Vagina (tissue), 2 donors: Measurements from ENCODE around the gene ELOVL6. TPM values are rescaled to one million over a fixed set of nuclear protein-coding genes. Genes with fewer than 3 reads are reported as not detected.
"Not testable (repeated sequence)": the region's sequence is repeated elsewhere in the genome, so short reads cannot be mapped to it uniquely, and the experiment has no call there.

Experiments
- DNase-seq, 2 donors: peaks; one replicate each; pipeline ENCODE4 v3.0.0-alpha.2; 2017; ENCODE audit errors: extremely low spot score in 2 of 2
- H3K27ac ChIP-seq: fragments of 200-600 bp; sonication (generic); one replicate; pipeline ENCODE4 v1.5.1; 2019
- H3K27me3 ChIP-seq: fragments of 200-600 bp; sonication (generic); one replicate; pipeline ENCODE4 v1.5.1; 2019
- H3K36me3 ChIP-seq, 2 donors: fragments of 200-600 bp; sonication (generic); one replicate each; pipeline ENCODE4 v1.5.1; 2017 to 2019
- H3K4me1 ChIP-seq: fragments of 200-600 bp; sonication (generic); one replicate; pipeline ENCODE4 v1.5.1; 2019
- H3K4me3 ChIP-seq, 2 donors: fragments of 200-600 bp; sonication (generic); 1 replicate in 1 of 2; 2 replicates in 1 of 2; pipeline ENCODE4 v1.5.1; 2016 to 2019
- H3K9me3 ChIP-seq: fragments of 200-600 bp; sonication (generic); one replicate; pipeline ENCODE4 v1.5.1; 2019
- POLR2A ChIP-seq, 2 donors: fragments of 450-650 bp; IDR thresholded peaks; one replicate each; pipeline ENCODE4 v1.6.1; 2017; ENCODE audit warnings: antibody characterized with exemption in 2 of 2, mild to moderate bottlenecking in 2 of 2, moderate library complexity in 2 of 2
- POLR2AphosphoS5 ChIP-seq, 2 donors: sonication (generic); formaldehyde crosslinking; IDR thresholded peaks; one replicate each; pipeline ENCODE4 v1.9.0; 2017; ENCODE audit warnings: antibody characterized with exemption in 2 of 2, mild to moderate bottlenecking in 2 of 2, low read depth in 1 of 2; ENCODE audit not compliant: insufficient read depth in 1 of 2
- intact Hi-C: fragments of 100-400 bp; cut with DNase I; formaldehyde crosslinking; loops from one replicate; pipeline ENCODE4 v1.15.1; 2023
- total RNA-seq: library from RNA; depleted of rRNA; stranded (reverse); fragments of >200 nt; gene quantifications from one replicate; pipeline ENCODE4 v1.2.3, GENCODE V29; 2016
- TF ChIP-seq, protein P1 (sequence below), 3 experiments: fragments of 450-650 bp in 2 of 3; fragments of 200-600 bp in 1 of 3; sonication (generic) in 1 of 3; IDR thresholded peaks; one replicate each; pipeline ENCODE4 v1.5.1; 2017 to 2019; ENCODE audit warnings: antibody characterized with exemption in 3 of 3, mild to moderate bottlenecking in 2 of 3, moderate library complexity in 2 of 3

Gene ELOVL6
- total RNA-seq, 1 donor from 2014 or later, result 9.1 TPM

DNA sequence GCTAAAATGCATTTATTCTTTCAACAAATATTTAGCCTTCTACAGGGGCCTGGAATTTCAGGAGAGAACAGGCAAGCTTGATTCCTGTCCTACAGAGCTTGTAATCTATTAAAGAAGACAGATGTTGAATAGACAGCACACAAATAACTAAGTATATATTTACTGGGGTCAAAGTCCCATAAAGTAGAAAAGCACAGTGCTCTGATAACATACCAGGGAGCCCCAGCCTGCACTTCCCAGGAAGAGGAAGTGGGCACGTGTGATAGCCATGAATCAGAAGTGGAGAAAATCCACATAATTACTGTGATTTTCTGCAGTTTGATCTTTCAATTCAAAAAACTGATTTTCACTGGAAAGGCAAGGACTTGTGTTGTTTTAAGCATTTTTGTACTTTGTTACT lies 156.7 kb downstream of the ELOVL6 start:
- H3K4me1 ChIP-seq, result no peaks in the 10 kb centered on the region
- no peaks in the 10 kb centered on the region for H3K27me3 ChIP-seq
- TF ChIP-seq, protein P1, sequence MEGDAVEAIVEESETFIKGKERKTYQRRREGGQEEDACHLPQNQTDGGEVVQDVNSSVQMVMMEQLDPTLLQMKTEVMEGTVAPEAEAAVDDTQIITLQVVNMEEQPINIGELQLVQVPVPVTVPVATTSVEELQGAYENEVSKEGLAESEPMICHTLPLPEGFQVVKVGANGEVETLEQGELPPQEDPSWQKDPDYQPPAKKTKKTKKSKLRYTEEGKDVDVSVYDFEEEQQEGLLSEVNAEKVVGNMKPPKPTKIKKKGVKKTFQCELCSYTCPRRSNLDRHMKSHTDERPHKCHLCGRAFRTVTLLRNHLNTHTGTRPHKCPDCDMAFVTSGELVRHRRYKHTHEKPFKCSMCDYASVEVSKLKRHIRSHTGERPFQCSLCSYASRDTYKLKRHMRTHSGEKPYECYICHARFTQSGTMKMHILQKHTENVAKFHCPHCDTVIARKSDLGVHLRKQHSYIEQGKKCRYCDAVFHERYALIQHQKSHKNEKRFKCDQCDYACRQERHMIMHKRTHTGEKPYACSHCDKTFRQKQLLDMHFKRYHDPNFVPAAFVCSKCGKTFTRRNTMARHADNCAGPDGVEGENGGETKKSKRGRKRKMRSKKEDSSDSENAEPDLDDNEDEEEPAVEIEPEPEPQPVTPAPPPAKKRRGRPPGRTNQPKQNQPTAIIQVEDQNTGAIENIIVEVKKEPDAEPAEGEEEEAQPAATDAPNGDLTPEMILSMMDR (IDR thresholded peaks at IDR 0.05), result no peak
- TF ChIP-seq POLR2A (IDR thresholded peaks at IDR 0.05) (no peak), POLR2AphosphoS5 (IDR thresholded peaks at IDR 0.05; ENCODE audit: insufficient read depth in 1 of 2, low read depth in 1 of 2) (no peak)
- no peaks in the 10 kb centered on the region for H3K36me3 ChIP-seq
- H3K9me3 ChIP-seq, result no peaks in the 10 kb centered on the region
- no peak for DNase-seq
- intact Hi-C loops, result loop anchor here (10.0 kb wide), 1 partner anchor 163 kb away; no protein-coding TSS in a partner anchor
- no peak overlapping the region for H3K27ac ChIP-seq
- no peak overlapping the region for H3K4me3 ChIP-seq

DNA sequence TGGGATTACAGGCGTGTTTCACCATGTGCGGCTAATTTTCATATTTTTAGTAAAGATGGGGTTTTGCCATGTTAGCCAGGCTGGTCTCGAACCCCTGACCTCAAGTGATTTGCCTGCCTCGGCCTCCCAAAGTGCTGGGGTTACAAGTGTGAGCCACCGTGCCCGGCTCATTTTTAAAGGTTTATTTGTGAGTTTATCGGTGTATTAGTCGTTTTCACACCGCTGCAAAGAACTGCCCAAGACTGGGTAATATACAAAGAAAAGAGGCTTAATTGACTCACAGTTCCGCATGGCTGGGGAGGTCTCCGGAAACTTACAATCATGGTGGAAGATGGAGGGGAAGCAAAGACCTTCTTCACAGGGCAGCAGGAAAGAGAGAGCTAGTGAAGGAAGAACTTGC lies 159.3 kb downstream of the ELOVL6 start:
- H3K27ac ChIP-seq, H3K27me3 ChIP-seq, H3K36me3 ChIP-seq, H3K4me1 ChIP-seq, H3K4me3 ChIP-seq, intact Hi-C loops, H3K9me3 ChIP-seq, DNase-seq: not testable (repeated sequence)

DNA sequence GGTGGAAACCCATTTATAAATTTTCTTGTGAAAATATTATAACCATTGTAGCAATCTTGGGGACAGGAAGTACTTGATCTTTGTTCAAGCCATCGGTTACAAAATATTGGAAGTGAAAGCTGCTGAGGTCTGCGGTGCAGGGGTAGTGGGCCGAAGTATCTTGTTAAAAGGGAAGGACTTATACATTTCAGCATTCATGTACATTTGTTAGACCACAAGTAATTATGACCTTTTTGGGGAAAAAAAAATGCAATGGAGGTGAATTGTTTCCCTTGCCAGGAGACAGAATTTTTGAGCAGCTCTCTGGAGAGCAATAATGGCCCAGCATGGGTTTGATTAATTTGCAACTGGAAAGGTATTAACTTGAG lies 164.4 kb downstream of the ELOVL6 start:
- H3K36me3 ChIP-seq, result no peaks in the 10 kb centered on the region
- H3K9me3 ChIP-seq, result no peaks in the 10 kb centered on the region
- no peaks in the 10 kb centered on the region for H3K27me3 ChIP-seq
- no peak overlapping the region for H3K27ac ChIP-seq
- H3K4me1 ChIP-seq, result no peaks in the 10 kb centered on the region
- TF ChIP-seq, protein P1 (IDR thresholded peaks at IDR 0.05), result no peak
- TF ChIP-seq POLR2A (IDR thresholded peaks at IDR 0.05), result no peak
- TF ChIP-seq POLR2AphosphoS5 (IDR thresholded peaks at IDR 0.05; ENCODE audit: insufficient read depth in 1 of 2, low read depth in 1 of 2), result no peak
- DNase-seq, result no peak
- no peak overlapping the region for H3K4me3 ChIP-seq
- intact Hi-C loops, result no loop called here

DNA sequence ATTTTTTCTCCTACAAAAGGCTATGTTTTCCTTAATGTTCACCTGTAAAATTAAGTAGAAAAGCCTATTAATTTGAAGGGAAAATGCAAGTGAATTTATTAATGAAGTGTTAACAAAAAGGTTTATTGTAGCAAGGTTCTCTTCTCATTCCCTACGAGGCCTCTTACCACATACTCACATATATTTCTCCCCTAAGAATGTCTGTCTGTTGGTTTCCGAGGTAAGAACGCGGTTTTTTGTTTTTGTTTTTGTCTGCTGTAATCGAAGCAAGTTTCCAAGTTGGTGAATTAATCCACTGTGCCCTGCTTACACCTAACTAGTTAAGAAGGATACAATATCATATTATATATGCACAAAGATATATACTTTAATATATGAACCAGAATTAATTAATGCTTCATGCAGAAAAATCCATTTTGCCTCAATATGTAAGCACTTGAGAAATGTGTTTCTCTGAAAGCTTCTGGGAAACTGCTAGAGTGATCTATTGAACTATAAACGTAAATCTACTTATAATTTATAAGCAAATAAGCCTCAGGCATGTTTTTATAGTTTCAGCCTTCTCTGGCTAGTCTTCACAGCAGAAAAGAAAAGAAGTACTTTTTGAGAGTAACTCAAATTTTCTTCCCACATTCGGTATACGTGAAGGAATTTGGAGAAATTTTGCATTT lies 164.9 kb downstream of the ELOVL6 start:
- no peak for DNase-seq
- Histone ChIP-seq H3K27ac (no peak overlapping the region), H3K4me1 (no peaks in the 10 kb centered on the region), H3K4me3 (no peak overlapping the region), H3K9me3 (no peaks in the 10 kb centered on the region), H3K27me3 (no peaks in the 10 kb centered on the region), H3K36me3 (no peaks in the 10 kb centered on the region)
- TF ChIP-seq, protein P1 (IDR thresholded peaks at IDR 0.05), result no peak
- no peak for TF ChIP-seq POLR2A (IDR thresholded peaks at IDR 0.05)
- TF ChIP-seq POLR2AphosphoS5 (IDR thresholded peaks at IDR 0.05; ENCODE audit: insufficient read depth in 1 of 2, low read depth in 1 of 2), result no peak
- intact Hi-C loops, result no loop called here

DNA sequence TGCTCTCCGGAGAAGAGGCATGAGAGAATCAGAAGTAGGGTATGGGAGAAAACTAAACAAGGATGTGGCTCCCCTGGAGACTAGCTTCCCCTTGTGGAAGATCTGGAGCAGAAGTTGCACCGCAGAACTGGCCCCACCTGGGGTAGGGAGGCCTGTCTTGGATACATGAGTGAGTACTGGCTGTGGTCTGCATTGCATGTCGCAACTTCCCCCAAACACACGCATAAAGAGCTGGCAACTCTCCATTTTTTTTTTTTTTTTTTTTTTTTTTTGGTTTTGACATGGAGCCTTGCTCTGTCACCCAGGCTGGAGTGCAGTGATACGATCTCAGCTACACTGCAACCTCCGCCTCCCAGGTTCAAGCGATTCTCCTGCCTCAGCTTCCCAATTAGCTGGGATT lies 165.8 kb downstream of the ELOVL6 start:
- no peak overlapping the region for H3K27ac ChIP-seq
- intact Hi-C loops, result no loop called here
- H3K27me3 ChIP-seq, result no peaks in the 10 kb centered on the region
- no peak for DNase-seq
- no peaks in the 10 kb centered on the region for H3K36me3 ChIP-seq
- TF ChIP-seq POLR2A (IDR thresholded peaks at IDR 0.05) (no peak), POLR2AphosphoS5 (IDR thresholded peaks at IDR 0.05; ENCODE audit: insufficient read depth in 1 of 2, low read depth in 1 of 2) (no peak)
- TF ChIP-seq, protein P1 (IDR thresholded peaks at IDR 0.05), result no peak
- H3K4me3 ChIP-seq, result no peak overlapping the region
- no peaks in the 10 kb centered on the region for H3K4me1 ChIP-seq
- H3K9me3 ChIP-seq, result no peaks in the 10 kb centered on the region
